SK-N-SH treated with all-trans-retinoic acid at 6 μM for 48 hours (cell line): ENCODE data around the gene XAGE2.

Source experiments
- ESRRG ChIP-seq: fragments of 250-450 bp; sonication (Bioruptor Pico); IDR thresholded peaks from 2 replicates; pipeline ENCODE4 v1.6.1; 2021; ENCODE audit warnings: mild to moderate bottlenecking
- GLIS3 ChIP-seq: fragments of 250-450 bp; sonication (Bioruptor Pico); IDR thresholded peaks from 2 replicates; pipeline ENCODE4 v1.5.0; 2020; ENCODE audit warnings: mild to moderate bottlenecking, moderate library complexity
- PPARA ChIP-seq: fragments of 250-450 bp; sonication (Bioruptor Pico); IDR thresholded peaks from 2 replicates; pipeline ENCODE4 v1.5.0; 2020; ENCODE audit warnings: mild to moderate bottlenecking, borderline replicate concordance
- RARB ChIP-seq: fragments of 250-450 bp; sonication (Bioruptor Pico); IDR thresholded peaks from 2 replicates; pipeline ENCODE4 v1.8.0; 2021; ENCODE audit warnings: mild to moderate bottlenecking, moderate library complexity
- SNAI2 ChIP-seq: fragments of 250-450 bp; sonication (Bioruptor Pico); IDR thresholded peaks from 2 replicates; pipeline ENCODE4 v1.5.0; 2020; ENCODE audit warnings: mild to moderate bottlenecking, moderate library complexity
- ZNF70 ChIP-seq: fragments of 450-650 bp; formaldehyde crosslinking; IDR thresholded peaks from 2 replicates; pipeline ENCODE4 v1.5.0; 2020; ENCODE audit warnings: mild to moderate bottlenecking, moderate library complexity
- TF ChIP-seq, protein P1 (sequence below): fragments of 250-450 bp; sonication (Bioruptor Pico); IDR thresholded peaks from 2 replicates; pipeline ENCODE4 v1.5.1; 2020; ENCODE audit warnings: low read depth, mild to moderate bottlenecking, moderate library complexity
- TF ChIP-seq, protein P2 (sequence below): fragments of 250-450 bp; sonication (Bioruptor Pico); IDR thresholded peaks from 2 replicates; pipeline ENCODE4 v1.8.0; 2020; ENCODE audit warnings: mild to moderate bottlenecking, moderate library complexity, borderline replicate concordance
- TF ChIP-seq, protein P3 (sequence below): fragments of 250-450 bp; sonication (Bioruptor Pico); IDR thresholded peaks from 2 replicates; pipeline ENCODE4 v1.5.0; 2020; ENCODE audit warnings: mild to moderate bottlenecking, moderate library complexity

DNA sequence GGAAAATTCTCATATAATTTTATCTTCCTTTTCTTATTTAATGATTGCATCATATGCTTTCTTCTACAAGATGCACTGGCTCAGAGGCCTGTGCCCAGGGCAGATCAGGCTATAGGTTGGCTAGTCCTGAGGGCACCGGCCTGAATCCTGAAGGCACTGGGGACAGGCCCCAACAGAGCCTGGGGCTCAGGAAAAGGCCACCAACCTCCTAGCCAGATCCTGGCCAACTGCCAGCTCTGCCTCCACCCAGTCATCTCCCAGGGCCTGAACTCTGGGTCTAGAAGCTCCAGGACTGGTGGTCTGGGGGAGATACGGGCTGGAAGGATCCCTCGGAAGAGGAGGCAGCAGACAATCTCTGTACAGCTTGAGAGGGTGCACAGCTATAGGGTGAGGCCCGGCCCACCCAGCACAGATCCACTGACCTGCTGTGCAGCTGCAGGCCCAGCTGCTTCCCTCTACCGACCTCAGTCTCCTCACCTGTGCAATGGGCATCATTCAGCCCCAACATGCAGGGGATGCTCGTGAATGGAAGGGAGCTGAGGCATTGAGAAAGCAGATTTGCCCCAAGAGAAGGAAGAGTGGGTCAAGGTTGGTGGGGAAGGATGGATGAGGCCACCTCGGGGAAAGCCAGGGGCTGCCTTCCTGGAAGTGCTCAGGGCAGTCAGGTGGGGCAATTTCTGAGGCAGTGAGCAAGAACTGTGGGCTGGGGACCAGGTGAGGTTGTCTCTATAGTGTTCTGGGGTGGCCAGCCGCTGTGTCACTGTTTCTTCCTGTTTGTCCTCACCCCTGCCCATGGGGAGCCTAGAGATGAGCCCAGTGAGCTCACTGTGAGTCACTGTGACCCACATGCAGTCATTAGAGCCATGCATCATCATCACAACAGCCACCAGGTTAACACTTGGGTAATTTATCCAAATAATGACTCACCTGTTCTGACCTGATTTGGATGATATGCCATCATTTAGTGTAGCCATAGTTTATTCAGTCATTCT, 22.4 kb upstream of the XAGE2 start:
- TF ChIP-seq, protein P1, sequence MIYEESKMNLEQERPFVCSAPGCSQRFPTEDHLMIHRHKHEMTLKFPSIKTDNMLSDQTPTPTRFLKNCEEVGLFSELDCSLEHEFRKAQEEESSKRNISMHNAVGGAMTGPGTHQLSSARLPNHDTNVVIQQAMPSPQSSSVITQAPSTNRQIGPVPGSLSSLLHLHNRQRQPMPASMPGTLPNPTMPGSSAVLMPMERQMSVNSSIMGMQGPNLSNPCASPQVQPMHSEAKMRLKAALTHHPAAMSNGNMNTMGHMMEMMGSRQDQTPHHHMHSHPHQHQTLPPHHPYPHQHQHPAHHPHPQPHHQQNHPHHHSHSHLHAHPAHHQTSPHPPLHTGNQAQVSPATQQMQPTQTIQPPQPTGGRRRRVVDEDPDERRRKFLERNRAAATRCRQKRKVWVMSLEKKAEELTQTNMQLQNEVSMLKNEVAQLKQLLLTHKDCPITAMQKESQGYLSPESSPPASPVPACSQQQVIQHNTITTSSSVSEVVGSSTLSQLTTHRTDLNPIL: no peak
- TF ChIP-seq, protein P2, sequence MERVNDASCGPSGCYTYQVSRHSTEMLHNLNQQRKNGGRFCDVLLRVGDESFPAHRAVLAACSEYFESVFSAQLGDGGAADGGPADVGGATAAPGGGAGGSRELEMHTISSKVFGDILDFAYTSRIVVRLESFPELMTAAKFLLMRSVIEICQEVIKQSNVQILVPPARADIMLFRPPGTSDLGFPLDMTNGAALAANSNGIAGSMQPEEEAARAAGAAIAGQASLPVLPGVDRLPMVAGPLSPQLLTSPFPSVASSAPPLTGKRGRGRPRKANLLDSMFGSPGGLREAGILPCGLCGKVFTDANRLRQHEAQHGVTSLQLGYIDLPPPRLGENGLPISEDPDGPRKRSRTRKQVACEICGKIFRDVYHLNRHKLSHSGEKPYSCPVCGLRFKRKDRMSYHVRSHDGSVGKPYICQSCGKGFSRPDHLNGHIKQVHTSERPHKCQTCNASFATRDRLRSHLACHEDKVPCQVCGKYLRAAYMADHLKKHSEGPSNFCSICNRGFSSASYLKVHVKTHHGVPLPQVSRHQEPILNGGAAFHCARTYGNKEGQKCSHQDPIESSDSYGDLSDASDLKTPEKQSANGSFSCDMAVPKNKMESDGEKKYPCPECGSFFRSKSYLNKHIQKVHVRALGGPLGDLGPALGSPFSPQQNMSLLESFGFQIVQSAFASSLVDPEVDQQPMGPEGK (CRISPR knock-in tag): no peak
- TF ChIP-seq SNAI2 (CRISPR knock-in tag) (no peak), RARB (CRISPR knock-in tag) (no peak), PPARA (no peak), ZNF70 (no peak), ESRRG (CRISPR knock-in tag) (no peak), GLIS3 (CRISPR knock-in tag) (no peak)
- TF ChIP-seq, protein P3, sequence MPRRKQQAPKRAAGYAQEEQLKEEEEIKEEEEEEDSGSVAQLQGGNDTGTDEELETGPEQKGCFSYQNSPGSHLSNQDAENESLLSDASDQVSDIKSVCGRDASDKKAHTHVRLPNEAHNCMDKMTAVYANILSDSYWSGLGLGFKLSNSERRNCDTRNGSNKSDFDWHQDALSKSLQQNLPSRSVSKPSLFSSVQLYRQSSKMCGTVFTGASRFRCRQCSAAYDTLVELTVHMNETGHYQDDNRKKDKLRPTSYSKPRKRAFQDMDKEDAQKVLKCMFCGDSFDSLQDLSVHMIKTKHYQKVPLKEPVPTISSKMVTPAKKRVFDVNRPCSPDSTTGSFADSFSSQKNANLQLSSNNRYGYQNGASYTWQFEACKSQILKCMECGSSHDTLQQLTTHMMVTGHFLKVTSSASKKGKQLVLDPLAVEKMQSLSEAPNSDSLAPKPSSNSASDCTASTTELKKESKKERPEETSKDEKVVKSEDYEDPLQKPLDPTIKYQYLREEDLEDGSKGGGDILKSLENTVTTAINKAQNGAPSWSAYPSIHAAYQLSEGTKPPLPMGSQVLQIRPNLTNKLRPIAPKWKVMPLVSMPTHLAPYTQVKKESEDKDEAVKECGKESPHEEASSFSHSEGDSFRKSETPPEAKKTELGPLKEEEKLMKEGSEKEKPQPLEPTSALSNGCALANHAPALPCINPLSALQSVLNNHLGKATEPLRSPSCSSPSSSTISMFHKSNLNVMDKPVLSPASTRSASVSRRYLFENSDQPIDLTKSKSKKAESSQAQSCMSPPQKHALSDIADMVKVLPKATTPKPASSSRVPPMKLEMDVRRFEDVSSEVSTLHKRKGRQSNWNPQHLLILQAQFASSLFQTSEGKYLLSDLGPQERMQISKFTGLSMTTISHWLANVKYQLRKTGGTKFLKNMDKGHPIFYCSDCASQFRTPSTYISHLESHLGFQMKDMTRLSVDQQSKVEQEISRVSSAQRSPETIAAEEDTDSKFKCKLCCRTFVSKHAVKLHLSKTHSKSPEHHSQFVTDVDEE: no peak
